Measurements from ENCODE around the gene TUBGCP6.

GRCh38 chr22:50189849-50190181 lies 55.0 kb downstream of the TUBGCP6 start:
- TF ChIP-seq CTCF (IDR thresholded peaks at IDR 0.05) (no peak), EP300 (IDR thresholded peaks at IDR 0.05) (no peak)
